Retinal pigment epithelial cell (primary cell): ENCODE results near the gene PTCRA.
"Not testable (repeated sequence)": the region's sequence is repeated elsewhere in the genome, so short reads cannot be mapped to it uniquely, and the experiment has no call there.

Experiments used
- DNase-seq: peaks from one replicate; pipeline ENCODE4 v3.0.0-alpha.2; 2010; ENCODE audit warnings: low read depth
- H3K4me3 ChIP-seq: 2 replicates; pipeline ENCODE4 v1.5.1; 2011; ENCODE audit warnings: mild to moderate bottlenecking, low read length, control low read depth, moderate library complexity
- CTCF ChIP-seq: conservative IDR thresholded peaks from 2 replicates; pipeline ENCODE4 v1.5.1; 2011; ENCODE audit warnings: low read depth, low read length, control low read depth, inconsistent platforms

PTCRA gene

GRCh38 chr6:42898891-42899361, 16.9 kb upstream of the PTCRA start:
- H3K4me3 ChIP-seq: no peak overlapping the region
- DNase-seq: peak; percentile 22
- TF ChIP-seq CTCF: peak; percentile 61

DNA sequence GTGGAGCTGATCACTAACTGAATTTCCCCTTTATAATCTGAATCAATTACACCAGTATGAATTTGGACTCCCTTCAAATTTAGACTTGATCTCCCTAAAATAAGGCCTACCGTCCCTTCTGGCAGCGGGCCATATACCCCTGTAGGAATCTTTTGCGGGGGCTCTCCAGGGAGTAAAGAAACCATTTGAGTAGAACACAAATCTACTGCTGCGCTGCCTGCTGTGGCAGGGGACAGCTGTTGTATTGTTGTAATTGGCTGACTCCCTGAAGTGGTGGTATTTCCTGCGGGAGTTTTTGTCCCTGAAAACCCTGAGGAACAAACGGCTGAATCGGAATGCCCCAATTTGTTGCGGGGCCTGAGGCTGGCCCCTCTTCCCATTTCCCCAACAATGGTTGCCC, 16.0 kb upstream of the PTCRA start:
- TF ChIP-seq CTCF: no peak
- DNase-seq: no peak
- no peak overlapping the region for H3K4me3 ChIP-seq

GRCh38 chr6:42901538-42901957, 14.3 kb upstream of the PTCRA start:
- DNase-seq: peak; percentile 40
- no peak overlapping the region for H3K4me3 ChIP-seq
- peak; percentile 80 for TF ChIP-seq CTCF

GRCh38 chr6:42902429-42903263, 13.2 kb upstream of the PTCRA start:
- DNase-seq, H3K4me3 ChIP-seq: not testable (repeated sequence)

DNA sequence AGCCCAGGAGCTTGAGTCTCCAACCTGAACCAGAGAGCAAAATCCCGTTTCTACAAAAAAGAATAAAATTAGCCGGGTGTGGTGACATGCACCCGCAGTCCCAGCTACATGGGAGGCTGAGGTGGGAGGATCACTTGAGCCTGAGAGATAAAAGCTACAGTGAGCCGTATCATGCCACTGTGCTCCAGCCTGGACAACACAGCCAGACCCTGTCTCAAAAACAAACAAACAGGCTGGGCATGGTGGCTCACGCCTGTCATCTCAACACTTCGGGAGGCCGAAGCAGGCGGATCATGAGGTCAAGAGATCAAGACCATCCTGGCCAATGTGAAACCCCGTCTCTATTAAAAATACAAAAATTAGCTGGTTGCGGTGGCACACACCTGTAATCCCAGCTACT, 11.4 kb upstream of the PTCRA start:
- H3K4me3 ChIP-seq: no peak overlapping the region
- DNase-seq: no peak
- no peak for TF ChIP-seq CTCF

DNA sequence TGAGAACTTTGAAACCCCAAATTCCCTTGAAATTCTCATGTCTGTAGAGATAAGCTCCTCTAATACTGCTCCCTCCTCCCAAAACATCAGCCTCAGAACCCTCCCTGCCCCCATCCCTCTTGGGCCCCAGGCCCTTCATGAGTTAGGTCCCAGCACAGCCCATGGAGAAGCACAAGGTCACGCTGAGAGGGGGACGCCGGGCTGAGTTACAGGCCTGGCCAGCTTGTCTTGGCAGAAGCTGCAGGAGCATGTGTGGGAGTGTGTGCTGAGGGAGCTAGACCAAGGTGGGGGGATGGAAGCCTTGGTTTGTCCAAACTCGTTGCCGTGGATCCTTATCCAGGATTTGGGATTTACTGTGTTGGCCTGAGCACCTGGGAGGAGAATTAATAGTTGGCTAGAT, 8.5 kb upstream of the PTCRA start:
- H3K4me3 ChIP-seq: no peak overlapping the region
- no peak for DNase-seq
- no peak for TF ChIP-seq CTCF

- TF ChIP-seq CTCF: no peak
- no peak overlapping the region for H3K4me3 ChIP-seq
- DNase-seq: no peak
These were observed 6.0 kb upstream of the PTCRA start for GRCh38 chr6:42909835-42910234.
